Measurements from ENCODE around the gene TSC2.
"Not testable (repeated sequence)": the region's sequence is repeated elsewhere in the genome, so short reads cannot be mapped to it uniquely, and the experiment has no call there.

GRCh38 chr16:2126161-2126743, 78.5 kb downstream of the TSC2 start:
- not testable (repeated sequence) for TF ChIP-seq CTCF, POLR2A (IDR thresholded peaks at IDR 0.05)

Measured in Peyer's patch (tissue), 4 donors.